ENCODE measurements around the gene SPDEF.

DNA sequence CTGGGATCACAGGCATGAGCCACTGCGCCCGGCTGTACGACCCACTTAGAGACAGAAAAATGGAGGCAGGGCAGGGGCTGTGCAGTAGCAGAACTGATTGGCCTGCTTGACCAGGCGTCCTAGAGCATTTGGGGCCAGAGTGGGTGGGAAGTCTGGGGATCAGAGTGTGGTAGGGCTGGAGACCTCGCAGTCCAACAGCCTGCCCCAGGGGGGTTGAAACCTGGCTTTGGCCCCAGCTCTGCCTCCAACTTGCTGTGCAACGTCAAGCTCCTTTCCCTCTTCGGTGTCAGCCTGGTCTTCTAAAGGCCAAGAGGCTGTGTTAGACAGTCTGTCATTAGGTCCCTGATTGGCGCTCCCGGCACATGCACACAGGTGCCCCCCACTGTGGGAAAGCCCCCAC is 15.3 kb upstream of the SPDEF start:
- TF ChIP-seq, protein P1, sequence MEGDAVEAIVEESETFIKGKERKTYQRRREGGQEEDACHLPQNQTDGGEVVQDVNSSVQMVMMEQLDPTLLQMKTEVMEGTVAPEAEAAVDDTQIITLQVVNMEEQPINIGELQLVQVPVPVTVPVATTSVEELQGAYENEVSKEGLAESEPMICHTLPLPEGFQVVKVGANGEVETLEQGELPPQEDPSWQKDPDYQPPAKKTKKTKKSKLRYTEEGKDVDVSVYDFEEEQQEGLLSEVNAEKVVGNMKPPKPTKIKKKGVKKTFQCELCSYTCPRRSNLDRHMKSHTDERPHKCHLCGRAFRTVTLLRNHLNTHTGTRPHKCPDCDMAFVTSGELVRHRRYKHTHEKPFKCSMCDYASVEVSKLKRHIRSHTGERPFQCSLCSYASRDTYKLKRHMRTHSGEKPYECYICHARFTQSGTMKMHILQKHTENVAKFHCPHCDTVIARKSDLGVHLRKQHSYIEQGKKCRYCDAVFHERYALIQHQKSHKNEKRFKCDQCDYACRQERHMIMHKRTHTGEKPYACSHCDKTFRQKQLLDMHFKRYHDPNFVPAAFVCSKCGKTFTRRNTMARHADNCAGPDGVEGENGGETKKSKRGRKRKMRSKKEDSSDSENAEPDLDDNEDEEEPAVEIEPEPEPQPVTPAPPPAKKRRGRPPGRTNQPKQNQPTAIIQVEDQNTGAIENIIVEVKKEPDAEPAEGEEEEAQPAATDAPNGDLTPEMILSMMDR (optimal IDR thresholded peaks at IDR 0.05 in 1 of 3, IDR thresholded peaks at IDR 0.05 in 1 of 3, conservative IDR thresholded peaks at IDR 0.05 in 1 of 3; ENCODE audit: extremely low read depth in 1 of 3, insufficient read depth in 2 of 3, low read length in 3 of 3), result no peak
- no peak for TF ChIP-seq EZH2 (IDR thresholded peaks at IDR 0.05; ENCODE audit: low read length)
